SJSA1 (cell line): ENCODE results near the gene BRD4. TPM values are rescaled to one million over a fixed set of nuclear protein-coding genes. Genes with fewer than 3 reads are reported as not detected.
A peak's percentile ranks its signal among the peaks of the same experiment; 100 is the strongest.
"Not testable (repeated sequence)": the region's sequence is repeated elsewhere in the genome, so short reads cannot be mapped to it uniquely, and the experiment has no call there.

Experiments used
- DNase-seq, 2 experiments: peaks; one replicate each; pipeline ENCODE4 v3.0.0-alpha.2; 2015 to 2020; ENCODE audit warnings: low spot score in 2 of 2, low read depth in 1 of 2
- H3K27ac ChIP-seq: fragments of 250-450 bp; sonication (Bioruptor Pico); 2 replicates; pipeline ENCODE4 v1.5.1; 2020; ENCODE audit warnings: mild to moderate bottlenecking, moderate library complexity
- H3K27me3 ChIP-seq: fragments of 250-450 bp; sonication (Bioruptor Pico); replicated peaks from 2 replicates; pipeline ENCODE4 v1.5.1; 2020; ENCODE audit warnings: mild to moderate bottlenecking, moderate library complexity
- H3K36me3 ChIP-seq: fragments of 250-450 bp; sonication (Bioruptor Pico); 2 replicates; pipeline ENCODE4 v1.5.1; 2020; ENCODE audit warnings: mild to moderate bottlenecking
- H3K4me1 ChIP-seq: fragments of 250-450 bp; sonication (Bioruptor Pico); replicated peaks from 2 replicates; pipeline ENCODE4 v1.6.1; 2021; ENCODE audit warnings: mild to moderate bottlenecking
- H3K4me3 ChIP-seq: fragments of 250-450 bp; sonication (Bioruptor Pico); 2 replicates; pipeline ENCODE4 v1.5.1; 2020; ENCODE audit warnings: mild to moderate bottlenecking
- H3K9me3 ChIP-seq: fragments of 250-450 bp; sonication (Bioruptor Pico); replicated peaks from 2 replicates; pipeline ENCODE4 v1.5.1; 2020; ENCODE audit warnings: mild to moderate bottlenecking
- total RNA-seq: library from RNA; depleted of rRNA; stranded (reverse); fragments of >200 nt; shearing (Covaris generic); gene quantifications from 2 replicates; pipeline ENCODE4 v1.2.3, GENCODE V29; 2014

The BRD4 gene
- total RNA-seq, 1 experiment from 2014 or later: 15.8 TPM

DNA sequence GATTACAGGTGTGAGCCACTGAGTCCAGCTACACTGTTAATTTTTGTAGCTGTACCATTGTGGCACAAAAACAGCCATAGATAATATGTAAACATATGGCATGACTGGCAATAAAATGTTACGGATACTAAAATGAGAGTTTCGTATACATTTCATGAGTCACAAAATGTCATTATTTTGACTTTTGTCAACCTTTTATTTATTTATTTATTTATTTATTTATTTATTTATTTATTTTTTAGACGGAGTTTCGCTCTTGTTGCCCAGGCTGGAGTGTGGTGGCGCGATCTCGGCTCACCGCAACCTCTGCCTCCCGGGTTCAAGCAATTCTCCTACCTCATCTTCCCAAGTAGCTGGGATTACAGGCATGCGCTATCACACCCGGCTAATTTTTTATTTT, 9.0 kb upstream of the BRD4 start:
- H3K27ac ChIP-seq, H3K27me3 ChIP-seq, DNase-seq, H3K9me3 ChIP-seq, H3K4me3 ChIP-seq: not testable (repeated sequence)
- Histone ChIP-seq H3K36me3 (peaks cover 26% of the 10 kb centered on the region), H3K4me1 (peaks cover 16% of the 10 kb centered on the region)

DNA sequence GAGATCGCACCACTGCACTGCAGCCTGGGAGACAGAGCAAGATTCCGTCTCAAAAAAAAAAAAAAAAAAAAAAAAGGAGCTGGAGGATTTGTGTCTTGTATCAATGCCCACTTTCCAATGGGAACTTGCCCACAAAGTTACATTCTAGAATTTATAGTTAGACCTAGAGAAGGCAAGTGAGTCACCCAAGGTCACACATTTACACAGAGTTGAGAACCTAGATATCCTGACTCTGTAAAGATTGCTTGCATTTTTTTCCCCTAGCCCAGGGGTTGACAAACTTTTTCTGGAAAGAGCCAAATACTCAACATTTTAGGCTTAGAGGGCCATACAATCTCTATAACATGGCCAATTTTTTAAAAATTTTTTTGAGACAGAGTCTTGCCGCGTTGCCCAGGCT, 7.7 kb upstream of the BRD4 start:
- Histone ChIP-seq H3K27me3 (no peaks in the 10 kb centered on the region), H3K4me3 (no peak overlapping the region), H3K27ac (no peak overlapping the region), H3K9me3 (no peaks in the 10 kb centered on the region), H3K36me3 (peaks cover 19% of the 10 kb centered on the region), H3K4me1 (peaks cover 24% of the 10 kb centered on the region)
- no peak for DNase-seq

DNA sequence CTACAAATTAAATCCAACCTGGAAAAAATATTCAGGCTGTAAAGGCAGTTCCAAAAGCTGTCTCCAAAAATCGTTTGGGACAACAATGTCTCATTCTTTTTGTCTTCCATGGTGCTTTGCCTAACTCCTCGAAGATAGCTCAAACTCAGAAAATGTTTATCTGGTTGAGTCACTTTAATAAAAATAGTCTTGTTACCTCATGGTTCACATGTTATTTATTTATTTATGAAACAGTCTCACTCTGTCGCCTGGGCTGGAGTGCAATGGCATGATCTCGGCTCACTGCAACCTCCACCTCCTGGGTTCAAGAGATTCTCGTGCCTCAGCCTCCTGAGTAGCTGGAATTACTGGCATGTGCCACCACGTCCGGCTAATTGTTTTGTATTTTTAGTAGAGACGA, 4.9 kb upstream of the BRD4 start:
- peak; percentile 51 to 87 for DNase-seq
- Histone ChIP-seq H3K4me3 (no peak overlapping the region), H3K36me3 (peaks cover 13% of the 10 kb centered on the region)

DNA sequence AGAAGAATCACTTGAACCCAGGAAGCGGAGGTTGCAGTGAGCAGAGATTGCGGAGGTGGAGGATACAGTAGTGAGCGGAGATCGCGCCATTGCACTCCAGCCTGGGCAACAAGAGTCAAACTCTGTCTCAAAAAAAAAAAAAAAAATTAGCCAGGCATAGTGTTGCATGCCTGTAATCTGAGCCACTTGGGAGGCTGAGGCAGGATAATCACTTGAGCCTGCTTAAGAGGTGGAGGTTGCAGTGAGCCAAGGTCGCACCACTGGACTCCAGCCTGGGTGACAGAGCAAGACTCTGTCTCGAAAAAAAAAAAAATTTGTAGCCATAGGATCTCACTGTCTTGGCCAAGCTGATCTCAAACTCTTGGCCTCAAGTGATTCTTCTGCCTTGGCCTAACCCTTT, 3.7 kb upstream of the BRD4 start:
- not testable (repeated sequence) for H3K27me3 ChIP-seq, H3K27ac ChIP-seq
- peaks cover 20% of the 10 kb centered on the region for H3K36me3 ChIP-seq

More for the DNA sequence above, 4.9 kb upstream of the BRD4 start:
- peak overlapping the region; percentile 52 for H3K27ac ChIP-seq
- H3K9me3 ChIP-seq: no peaks in the 10 kb centered on the region
- no peaks in the 10 kb centered on the region for H3K27me3 ChIP-seq
- peaks cover 32% of the 10 kb centered on the region for H3K4me1 ChIP-seq

DNA sequence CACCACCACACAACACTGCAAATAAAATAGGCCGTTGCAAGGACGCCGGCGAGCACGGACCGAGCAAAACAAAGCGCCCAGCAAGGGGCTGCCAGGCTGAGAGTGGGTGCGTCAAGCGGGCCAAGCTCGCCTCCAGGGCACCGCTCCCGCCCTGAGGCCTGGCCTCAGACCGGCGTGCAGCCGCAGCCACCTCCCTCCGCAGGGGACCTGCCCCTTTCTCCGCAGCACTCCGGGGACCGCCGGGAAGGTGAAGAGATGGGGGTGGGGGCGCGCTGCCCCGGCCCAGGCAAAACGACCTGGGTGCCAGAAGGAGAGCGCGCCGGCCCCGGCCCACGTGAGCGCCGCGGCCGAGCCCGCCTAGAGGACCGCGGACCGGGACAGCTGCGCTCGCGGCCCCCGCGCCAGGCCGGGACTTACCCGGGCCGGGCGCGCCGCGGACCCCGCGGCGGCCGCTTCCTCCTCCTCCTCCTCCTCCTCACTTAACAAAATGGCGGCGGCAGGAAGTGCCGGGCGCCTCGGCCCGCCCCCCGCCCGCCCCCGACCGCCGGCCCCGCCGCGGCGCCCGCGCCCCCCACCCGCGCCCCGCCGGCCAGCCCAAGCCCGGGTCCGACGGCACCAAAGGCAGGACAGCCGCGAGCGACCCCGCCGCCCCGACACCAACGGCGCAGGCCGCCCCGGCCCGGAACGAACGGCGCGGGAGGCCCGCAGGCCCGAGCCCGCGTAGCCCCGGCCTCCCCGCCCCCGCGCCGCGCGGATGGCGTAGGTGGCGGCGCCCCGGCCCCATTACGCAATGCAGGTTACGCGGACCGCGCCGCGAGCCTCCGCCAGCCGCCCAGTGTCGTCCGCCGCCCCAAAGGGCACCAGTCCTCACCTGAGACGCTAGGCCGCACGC, 674 bp downstream of the BRD4 start:
- H3K36me3 ChIP-seq: peaks cover 25% of the 10 kb centered on the region
- H3K27me3 ChIP-seq: no peaks in the 10 kb centered on the region
- peak overlapping the region; percentile 95 for H3K4me3 ChIP-seq
- DNase-seq: peak in 1 of 2 experiments; percentile 53
- H3K4me1 ChIP-seq: peaks cover 55% of the 10 kb centered on the region
- 0 out of 2 replicates have a peak, but pooled peaks cover 2% of the 10 kb centered on the region for H3K9me3 ChIP-seq
- peak overlapping the region; percentile 99 for H3K27ac ChIP-seq

More for the DNA sequence above, 3.7 kb upstream of the BRD4 start:
- not testable (repeated sequence) for DNase-seq, H3K4me3 ChIP-seq, H3K9me3 ChIP-seq
- H3K4me1 ChIP-seq: peaks cover 35% of the 10 kb centered on the region

DNA sequence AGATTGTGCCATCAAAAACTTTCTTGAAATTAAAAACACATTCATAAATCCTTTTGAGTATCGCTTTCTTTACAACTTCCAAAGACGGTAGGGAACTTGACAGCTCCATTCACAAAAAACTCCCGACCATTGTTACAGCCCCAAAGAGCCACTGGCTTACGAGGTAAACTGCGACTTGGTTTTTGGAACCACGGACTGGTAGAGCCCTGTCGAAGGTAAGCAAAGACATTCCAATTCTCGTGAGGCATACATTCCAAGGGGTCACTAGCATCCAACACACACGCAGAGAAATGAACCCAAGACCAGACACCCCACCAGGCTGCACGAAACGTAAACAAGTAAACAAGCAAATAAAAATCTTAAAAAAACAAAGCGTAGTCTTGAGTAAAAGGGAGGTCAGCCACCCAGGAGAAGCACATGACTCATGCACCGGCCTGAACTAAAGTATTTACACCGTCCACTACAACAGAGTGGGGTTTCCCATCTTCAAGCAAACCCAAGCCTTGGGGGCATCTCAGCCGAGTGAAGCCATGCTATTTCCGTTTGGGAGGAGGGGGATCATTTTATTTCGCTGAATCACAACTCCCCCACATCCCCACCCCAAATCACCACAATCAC, 1.4 kb downstream of the BRD4 start:
- Histone ChIP-seq H3K4me1 (peaks cover 54% of the 10 kb centered on the region), H3K27me3 (no peaks in the 10 kb centered on the region), H3K36me3 (peaks cover 22% of the 10 kb centered on the region), H3K9me3 (0 out of 2 replicates have a peak, but pooled peaks cover 2% of the 10 kb centered on the region), H3K27ac (peak overlapping the region; percentile 99), H3K4me3 (peak overlapping the region; percentile 95)
- peak; percentile 98 to 99 for DNase-seq

DNA sequence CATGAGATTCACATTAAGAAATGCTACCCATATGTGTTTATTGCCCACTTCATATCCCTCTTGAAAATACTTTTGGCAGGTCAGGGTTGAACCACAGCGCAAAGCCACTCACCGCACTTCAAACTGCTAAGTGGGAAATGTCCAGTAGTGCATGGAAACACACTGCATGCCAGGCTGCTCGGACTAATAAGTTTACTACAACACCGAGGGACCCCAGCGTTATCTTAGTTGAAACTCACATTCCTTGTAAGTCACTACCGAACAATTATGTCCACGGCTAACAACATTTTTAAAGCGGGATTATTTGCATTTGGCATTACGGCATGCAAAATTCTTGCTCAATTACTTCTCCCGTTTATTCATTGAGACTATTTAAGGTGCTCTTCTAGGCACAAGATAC, 4.0 kb downstream of the BRD4 start:
- Histone ChIP-seq H3K4me1 (peaks cover 58% of the 10 kb centered on the region), H3K36me3 (peaks cover 27% of the 10 kb centered on the region), H3K4me3 (no peak overlapping the region), H3K9me3 (0 out of 2 replicates have a peak, but pooled peaks cover 2% of the 10 kb centered on the region), H3K27me3 (no peaks in the 10 kb centered on the region), H3K27ac (no peak overlapping the region)
- no peak for DNase-seq

DNA sequence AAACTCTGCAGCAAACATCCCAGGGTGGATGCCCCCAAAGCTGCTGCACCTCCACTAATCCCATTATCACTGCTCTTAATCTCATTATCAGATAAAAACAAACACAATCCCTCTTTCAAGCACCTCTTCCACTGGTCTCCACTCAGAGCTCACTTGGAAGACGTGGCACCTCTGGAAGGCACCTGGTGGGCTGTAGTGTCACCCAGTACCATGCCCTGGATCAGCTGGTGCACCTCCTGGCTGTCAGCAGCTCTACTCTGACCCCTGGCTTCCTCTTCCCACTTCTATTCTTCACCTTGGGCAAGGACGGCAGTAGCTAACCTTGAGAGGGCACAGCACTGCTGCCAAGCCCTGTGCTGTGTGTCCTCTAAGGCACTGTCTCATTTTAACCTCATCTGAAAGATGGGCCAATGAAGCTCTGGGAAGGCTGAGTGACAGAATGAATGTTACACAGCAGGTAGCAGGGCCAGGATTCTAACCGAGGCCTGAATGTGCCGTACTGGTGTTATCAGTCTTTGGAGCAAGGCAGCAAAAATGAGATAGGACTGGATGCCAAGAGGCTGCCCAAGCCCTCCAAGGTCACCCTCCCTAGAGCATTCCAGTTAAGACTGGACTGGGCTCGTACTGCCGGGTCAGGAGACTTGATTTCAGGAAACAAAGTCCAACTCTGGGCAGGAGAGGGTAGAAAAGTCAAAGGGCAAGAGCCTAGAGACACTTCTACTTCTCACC, 7.4 kb downstream of the BRD4 start:
- Histone ChIP-seq H3K27ac (no peak overlapping the region), H3K4me1 (peaks cover 61% of the 10 kb centered on the region), H3K36me3 (peaks cover 11% of the 10 kb centered on the region), H3K27me3 (no peaks in the 10 kb centered on the region), H3K4me3 (no peak overlapping the region), H3K9me3 (no peaks in the 10 kb centered on the region)
- no peak for DNase-seq

DNA sequence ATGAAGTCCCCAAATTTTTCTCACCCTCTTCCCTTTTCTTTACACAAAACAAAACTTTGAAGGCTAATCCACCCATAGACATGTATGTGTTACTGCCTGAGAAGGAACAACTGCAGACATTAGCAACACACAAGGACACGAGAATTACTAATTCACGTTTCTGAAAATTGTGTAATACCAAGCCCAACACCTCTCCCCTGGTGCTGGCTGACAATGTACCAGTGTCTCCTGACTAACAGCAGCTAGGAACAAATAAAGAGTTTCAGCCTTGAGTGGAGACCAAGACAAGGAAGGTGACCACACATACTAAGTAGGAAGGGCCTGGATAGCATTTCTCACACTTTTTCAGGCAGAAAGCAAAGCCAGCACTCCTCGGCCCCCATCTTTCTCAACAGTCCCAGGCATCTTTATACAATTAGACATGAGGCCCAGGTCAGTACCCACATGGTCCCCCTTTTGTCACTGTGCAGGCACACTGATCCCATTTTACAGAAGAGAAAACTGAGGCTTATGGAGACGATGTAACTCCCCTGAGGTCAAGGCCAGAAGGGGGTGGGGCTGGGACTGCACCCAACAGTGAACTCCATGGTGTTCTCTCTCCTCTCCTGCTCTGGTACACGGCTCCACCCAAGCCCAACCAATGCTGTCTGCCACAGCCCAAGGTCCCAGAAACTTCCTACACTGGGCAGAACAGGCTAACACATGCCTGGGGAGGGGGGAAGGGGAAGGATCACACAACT, 8.7 kb downstream of the BRD4 start:
- no peak for DNase-seq

DNA sequence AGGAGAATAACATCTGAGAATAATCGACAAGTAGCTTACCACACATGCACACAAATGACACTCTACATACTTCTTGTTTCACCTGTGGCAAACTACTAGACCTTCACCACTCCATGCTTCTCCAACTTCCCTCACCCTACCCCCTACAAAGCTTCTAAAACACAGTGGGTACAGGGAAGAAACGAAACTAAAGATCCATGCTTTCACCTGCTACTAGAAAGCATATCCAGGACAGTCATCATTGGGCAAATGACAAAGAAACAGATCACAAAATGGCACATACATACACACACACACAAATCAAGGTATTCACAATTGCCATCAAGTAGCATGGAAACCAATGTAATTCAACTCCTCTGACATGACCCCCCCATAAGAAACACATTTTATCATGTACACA, 10.6 kb downstream of the BRD4 start:
- H3K9me3 ChIP-seq: no peaks in the 10 kb centered on the region; the same call in 1 of the 2 replicates
- H3K4me1 ChIP-seq: peaks cover 61% of the 10 kb centered on the region
- no peak overlapping the region for H3K4me3 ChIP-seq
- DNase-seq: no peak
- no peak overlapping the region for H3K27ac ChIP-seq
- H3K36me3 ChIP-seq: peaks cover 6% of the 10 kb centered on the region
- no peaks in the 10 kb centered on the region for H3K27me3 ChIP-seq

More for the DNA sequence above, 8.7 kb downstream of the BRD4 start:
- 0 out of 2 replicates have a peak, but pooled peaks cover 8% of the 10 kb centered on the region for H3K36me3 ChIP-seq
- H3K9me3 ChIP-seq: no peaks in the 10 kb centered on the region
- H3K27ac ChIP-seq: no peak overlapping the region
- no peak overlapping the region for H3K4me3 ChIP-seq
- no peaks in the 10 kb centered on the region for H3K27me3 ChIP-seq
- peaks cover 58% of the 10 kb centered on the region for H3K4me1 ChIP-seq

DNA sequence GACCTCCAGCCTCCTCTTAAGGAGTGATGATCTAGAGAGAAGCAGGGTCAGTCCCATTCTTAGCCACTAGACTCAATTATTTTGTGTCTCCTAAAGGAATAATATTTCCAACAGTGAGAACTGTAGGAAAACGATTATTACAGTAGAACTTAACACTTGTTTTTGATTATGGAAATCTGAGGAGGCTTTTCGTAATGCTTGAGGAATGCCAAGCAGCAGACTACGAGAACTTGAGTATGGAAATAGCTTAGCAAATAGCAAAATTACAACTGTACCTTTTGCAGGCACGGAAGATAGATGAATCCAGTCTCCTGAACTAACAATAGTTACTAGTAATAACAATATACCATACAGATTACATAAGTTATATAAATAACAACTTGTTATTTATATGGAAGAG, 12.2 kb downstream of the BRD4 start:
- peak overlapping the region; percentile 8; the same call in 1 of the 2 replicates for H3K27ac ChIP-seq
- peaks cover 59% of the 10 kb centered on the region for H3K4me1 ChIP-seq
- H3K36me3 ChIP-seq: peaks cover 16% of the 10 kb centered on the region
- DNase-seq: no peak
- no peaks in the 10 kb centered on the region for H3K27me3 ChIP-seq
- no peaks in the 10 kb centered on the region; the same call in 1 of the 2 replicates for H3K9me3 ChIP-seq
- H3K4me3 ChIP-seq: no peak overlapping the region

DNA sequence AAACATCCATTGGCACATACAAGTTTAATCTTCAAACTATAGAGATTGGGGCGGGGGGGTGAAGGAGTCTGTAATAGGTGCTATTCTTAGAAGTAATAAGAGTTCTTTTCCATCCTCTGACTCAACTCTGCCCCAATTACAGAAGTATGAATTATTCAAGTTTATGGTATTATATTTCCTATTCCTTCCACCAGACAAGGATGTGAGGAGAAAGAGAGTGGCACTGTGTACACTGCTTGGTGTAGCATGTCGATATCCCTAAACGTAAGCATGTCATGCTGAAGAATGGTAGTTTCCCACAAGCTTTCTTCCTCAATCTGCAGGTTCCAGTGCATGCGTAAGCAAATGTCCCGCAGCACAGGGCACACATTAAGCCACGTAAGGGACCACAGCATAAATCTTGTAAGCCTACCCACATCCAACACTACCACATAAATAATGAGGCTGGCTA, 14.1 kb downstream of the BRD4 start:
- no peak overlapping the region for H3K4me3 ChIP-seq
- no peaks in the 10 kb centered on the region for H3K27me3 ChIP-seq
- peaks cover 62% of the 10 kb centered on the region for H3K4me1 ChIP-seq
- DNase-seq: no peak
- H3K36me3 ChIP-seq: peaks cover 19% of the 10 kb centered on the region
- peak overlapping the region; percentile 19; the same call in 1 of the 2 replicates for H3K27ac ChIP-seq
- H3K9me3 ChIP-seq: no peaks in the 10 kb centered on the region; the same call in 1 of the 2 replicates
